ENCODE results near the gene HES5.

DNA sequence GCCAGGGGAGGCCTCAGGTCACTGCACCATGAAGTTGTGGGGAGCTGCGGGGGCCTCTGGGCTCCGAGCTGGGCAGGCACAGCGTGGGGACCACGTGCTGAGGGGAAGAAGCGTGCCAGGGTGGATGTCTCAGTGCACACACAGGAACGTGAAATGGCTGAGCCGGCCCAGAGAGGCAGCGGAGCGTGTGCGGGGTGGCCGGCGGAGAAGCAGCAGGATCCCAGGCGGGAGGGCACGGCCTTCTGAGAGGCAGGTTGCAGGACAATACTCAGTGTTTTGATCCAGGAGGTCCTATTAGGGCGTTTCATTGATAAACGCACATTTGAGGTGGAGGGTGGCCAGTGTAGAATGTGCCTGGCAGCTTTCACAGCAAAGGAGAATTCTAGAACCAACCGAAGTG lies 39.0 kb upstream of the HES5 start:
- TF ChIP-seq, protein P1, sequence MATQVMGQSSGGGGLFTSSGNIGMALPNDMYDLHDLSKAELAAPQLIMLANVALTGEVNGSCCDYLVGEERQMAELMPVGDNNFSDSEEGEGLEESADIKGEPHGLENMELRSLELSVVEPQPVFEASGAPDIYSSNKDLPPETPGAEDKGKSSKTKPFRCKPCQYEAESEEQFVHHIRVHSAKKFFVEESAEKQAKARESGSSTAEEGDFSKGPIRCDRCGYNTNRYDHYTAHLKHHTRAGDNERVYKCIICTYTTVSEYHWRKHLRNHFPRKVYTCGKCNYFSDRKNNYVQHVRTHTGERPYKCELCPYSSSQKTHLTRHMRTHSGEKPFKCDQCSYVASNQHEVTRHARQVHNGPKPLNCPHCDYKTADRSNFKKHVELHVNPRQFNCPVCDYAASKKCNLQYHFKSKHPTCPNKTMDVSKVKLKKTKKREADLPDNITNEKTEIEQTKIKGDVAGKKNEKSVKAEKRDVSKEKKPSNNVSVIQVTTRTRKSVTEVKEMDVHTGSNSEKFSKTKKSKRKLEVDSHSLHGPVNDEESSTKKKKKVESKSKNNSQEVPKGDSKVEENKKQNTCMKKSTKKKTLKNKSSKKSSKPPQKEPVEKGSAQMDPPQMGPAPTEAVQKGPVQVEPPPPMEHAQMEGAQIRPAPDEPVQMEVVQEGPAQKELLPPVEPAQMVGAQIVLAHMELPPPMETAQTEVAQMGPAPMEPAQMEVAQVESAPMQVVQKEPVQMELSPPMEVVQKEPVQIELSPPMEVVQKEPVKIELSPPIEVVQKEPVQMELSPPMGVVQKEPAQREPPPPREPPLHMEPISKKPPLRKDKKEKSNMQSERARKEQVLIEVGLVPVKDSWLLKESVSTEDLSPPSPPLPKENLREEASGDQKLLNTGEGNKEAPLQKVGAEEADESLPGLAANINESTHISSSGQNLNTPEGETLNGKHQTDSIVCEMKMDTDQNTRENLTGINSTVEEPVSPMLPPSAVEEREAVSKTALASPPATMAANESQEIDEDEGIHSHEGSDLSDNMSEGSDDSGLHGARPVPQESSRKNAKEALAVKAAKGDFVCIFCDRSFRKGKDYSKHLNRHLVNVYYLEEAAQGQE (IDR thresholded peaks at IDR 0.05; ENCODE audit: unreplicated experiment): no peak
- TF ChIP-seq EZH2 (IDR thresholded peaks at IDR 0.05; ENCODE audit: low read depth, unreplicated experiment) (no peak), STAT1 (IDR thresholded peaks at IDR 0.05; ENCODE audit: unreplicated experiment) (no peak), EZH2phosphoT487 (IDR thresholded peaks at IDR 0.05; ENCODE audit: unreplicated experiment) (no peak), JUNB (IDR thresholded peaks at IDR 0.05; ENCODE audit: unreplicated experiment) (no peak), POLR2AphosphoS5 (IDR thresholded peaks at IDR 0.05; ENCODE audit: low read depth) (no peak), ZNF331 (CRISPR knock-in tag; IDR thresholded peaks at IDR 0.05; ENCODE audit: low read depth) (no peak), CREB1 (CRISPR knock-in tag; IDR thresholded peaks at IDR 0.05; ENCODE audit: low read depth) (no peak), NANOG (IDR thresholded peaks at IDR 0.05; ENCODE audit: borderline replicate concordance) (no peak), ZNF462 (CRISPR knock-in tag; IDR thresholded peaks at IDR 0.05) (no peak), ZNF114 (CRISPR knock-in tag; IDR thresholded peaks at IDR 0.05) (no peak)
- TF ChIP-seq, protein P2, sequence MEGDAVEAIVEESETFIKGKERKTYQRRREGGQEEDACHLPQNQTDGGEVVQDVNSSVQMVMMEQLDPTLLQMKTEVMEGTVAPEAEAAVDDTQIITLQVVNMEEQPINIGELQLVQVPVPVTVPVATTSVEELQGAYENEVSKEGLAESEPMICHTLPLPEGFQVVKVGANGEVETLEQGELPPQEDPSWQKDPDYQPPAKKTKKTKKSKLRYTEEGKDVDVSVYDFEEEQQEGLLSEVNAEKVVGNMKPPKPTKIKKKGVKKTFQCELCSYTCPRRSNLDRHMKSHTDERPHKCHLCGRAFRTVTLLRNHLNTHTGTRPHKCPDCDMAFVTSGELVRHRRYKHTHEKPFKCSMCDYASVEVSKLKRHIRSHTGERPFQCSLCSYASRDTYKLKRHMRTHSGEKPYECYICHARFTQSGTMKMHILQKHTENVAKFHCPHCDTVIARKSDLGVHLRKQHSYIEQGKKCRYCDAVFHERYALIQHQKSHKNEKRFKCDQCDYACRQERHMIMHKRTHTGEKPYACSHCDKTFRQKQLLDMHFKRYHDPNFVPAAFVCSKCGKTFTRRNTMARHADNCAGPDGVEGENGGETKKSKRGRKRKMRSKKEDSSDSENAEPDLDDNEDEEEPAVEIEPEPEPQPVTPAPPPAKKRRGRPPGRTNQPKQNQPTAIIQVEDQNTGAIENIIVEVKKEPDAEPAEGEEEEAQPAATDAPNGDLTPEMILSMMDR (conservative IDR thresholded peaks at IDR 0.05; ENCODE audit: low read depth in 2 of 2): no peak
- TF ChIP-seq, protein P3, sequence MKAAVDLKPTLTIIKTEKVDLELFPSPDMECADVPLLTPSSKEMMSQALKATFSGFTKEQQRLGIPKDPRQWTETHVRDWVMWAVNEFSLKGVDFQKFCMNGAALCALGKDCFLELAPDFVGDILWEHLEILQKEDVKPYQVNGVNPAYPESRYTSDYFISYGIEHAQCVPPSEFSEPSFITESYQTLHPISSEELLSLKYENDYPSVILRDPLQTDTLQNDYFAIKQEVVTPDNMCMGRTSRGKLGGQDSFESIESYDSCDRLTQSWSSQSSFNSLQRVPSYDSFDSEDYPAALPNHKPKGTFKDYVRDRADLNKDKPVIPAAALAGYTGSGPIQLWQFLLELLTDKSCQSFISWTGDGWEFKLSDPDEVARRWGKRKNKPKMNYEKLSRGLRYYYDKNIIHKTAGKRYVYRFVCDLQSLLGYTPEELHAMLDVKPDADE (IDR thresholded peaks at IDR 0.05): no peak
